Ishikawa (cell line): Measurements from ENCODE around the gene EHBP1L1.

Experiments
- CEBPB ChIP-seq: IDR thresholded peaks from 2 replicates; pipeline ENCODE4 v1.6.1; 2012
- CREB1 ChIP-seq: IDR thresholded peaks from 2 replicates; pipeline ENCODE4 v1.6.1; 2012; ENCODE audit warnings: low read depth
- EGR1 ChIP-seq: IDR thresholded peaks from 2 replicates; pipeline ENCODE4 v1.6.1; 2012
- EP300 ChIP-seq: IDR thresholded peaks from 2 replicates; pipeline ENCODE4 v1.6.1; 2012; ENCODE audit warnings: borderline replicate concordance
- FOXM1 ChIP-seq: IDR thresholded peaks from 2 replicates; pipeline ENCODE4 v1.6.1; 2012; ENCODE audit warnings: low read depth, borderline replicate concordance
- NFIC ChIP-seq: IDR thresholded peaks from 2 replicates; pipeline ENCODE4 v1.6.1; 2012
- RAD21 ChIP-seq: IDR thresholded peaks from 2 replicates; pipeline ENCODE4 v1.6.1; 2012; ENCODE audit warnings: low read depth
- TAF1 ChIP-seq: IDR thresholded peaks from 2 replicates; pipeline ENCODE4 v1.6.1; 2012; ENCODE audit warnings: low read depth, mild to moderate bottlenecking
- TCF12 ChIP-seq: IDR thresholded peaks from 2 replicates; pipeline ENCODE4 v1.6.1; 2012; ENCODE audit warnings: low read depth
- TEAD4 ChIP-seq: IDR thresholded peaks from 2 replicates; pipeline ENCODE4 v1.6.1; 2012
- YY1 ChIP-seq: IDR thresholded peaks from 2 replicates; pipeline ENCODE4 v1.6.1; 2012; ENCODE audit warnings: low read depth
- ZBTB7A ChIP-seq: IDR thresholded peaks from 2 replicates; pipeline ENCODE4 v1.6.1; 2012; ENCODE audit warnings: low read depth
- TF ChIP-seq, protein P1 (sequence below): IDR thresholded peaks from 2 replicates; pipeline ENCODE4 v1.6.1; 2012
- TF ChIP-seq, protein P2 (sequence below): IDR thresholded peaks from 2 replicates; pipeline ENCODE4 v1.6.1; 2012
- TF ChIP-seq, protein P3 (sequence below): IDR thresholded peaks from 2 replicates; pipeline ENCODE4 v1.6.1; 2012; ENCODE audit warnings: low read depth, mild to moderate bottlenecking

The EHBP1L1 gene

DNA sequence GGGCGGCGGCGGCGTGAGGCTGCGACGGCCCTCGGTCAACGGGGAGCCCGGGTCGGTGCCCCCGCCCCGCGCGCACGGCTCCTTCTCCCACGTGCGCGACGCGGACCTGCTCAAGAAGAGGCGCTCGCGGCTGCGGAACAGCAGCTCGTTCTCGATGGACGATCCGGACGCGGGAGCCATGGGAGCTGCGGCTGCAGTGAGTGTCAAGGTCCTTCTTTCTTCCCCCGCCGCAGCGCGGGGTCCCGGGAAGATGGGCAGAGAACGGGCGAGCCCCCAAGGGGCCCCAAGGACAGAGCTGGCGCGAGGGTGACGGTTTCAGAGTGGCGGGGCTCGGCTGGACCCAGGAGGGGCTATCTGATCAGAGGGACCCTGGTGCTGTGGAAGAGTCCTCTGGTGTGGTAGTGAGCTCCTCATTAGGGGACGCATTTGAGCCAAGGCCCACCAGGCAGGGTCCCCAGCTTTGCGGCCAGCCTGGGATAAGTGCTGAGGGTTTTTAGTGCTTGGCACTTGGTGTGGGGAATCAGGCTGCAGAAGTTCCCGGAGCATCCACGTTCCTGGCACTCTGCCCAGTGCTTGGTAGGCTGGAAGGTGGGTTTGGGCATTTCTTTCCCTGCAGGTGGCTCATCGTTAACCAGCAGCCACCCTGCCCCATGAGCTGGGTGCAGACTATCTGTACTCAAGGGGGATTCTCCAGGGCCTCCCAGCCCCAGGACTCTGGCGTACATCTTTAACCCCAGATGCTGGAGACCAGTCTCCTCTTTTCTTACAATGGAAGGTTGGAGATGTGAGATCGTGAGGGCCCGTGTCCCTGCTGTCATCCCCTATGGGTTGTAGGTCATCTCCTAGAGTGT is 9.8 kb downstream of the EHBP1L1 start:
- TF ChIP-seq TEAD4 (no peak), TCF12 (no peak), ZBTB7A (no peak)
- TF ChIP-seq, protein P1, sequence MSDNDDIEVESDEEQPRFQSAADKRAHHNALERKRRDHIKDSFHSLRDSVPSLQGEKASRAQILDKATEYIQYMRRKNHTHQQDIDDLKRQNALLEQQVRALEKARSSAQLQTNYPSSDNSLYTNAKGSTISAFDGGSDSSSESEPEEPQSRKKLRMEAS: no peak

DNA sequence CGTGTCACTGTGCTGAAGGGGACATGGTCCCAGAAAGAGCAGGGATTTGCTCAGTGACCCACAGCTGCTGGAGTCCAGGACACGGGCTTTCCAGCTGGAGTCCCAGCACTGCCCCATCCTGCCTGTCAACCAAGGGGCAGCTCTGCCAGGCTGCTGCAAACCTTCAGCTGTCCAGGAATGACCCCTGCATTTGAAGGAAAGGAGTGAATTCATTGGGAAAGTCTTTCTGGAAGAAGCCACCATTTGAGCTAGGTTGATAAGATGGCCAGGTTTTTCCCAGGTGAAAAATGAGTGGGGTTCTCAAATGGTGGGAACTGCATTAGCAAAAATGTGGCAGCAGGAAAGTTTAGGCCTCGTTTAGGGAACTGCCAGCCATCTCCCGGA is 10.4 kb downstream of the EHBP1L1 start:
- TF ChIP-seq, protein P2, sequence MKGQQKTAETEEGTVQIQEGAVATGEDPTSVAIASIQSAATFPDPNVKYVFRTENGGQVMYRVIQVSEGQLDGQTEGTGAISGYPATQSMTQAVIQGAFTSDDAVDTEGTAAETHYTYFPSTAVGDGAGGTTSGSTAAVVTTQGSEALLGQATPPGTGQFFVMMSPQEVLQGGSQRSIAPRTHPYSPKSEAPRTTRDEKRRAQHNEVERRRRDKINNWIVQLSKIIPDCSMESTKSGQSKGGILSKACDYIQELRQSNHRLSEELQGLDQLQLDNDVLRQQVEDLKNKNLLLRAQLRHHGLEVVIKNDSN: no peak
- TF ChIP-seq YY1 (no peak), NFIC (no peak), ZBTB7A (no peak), CEBPB (no peak), FOXM1 (no peak), TAF1 (no peak), EGR1 (no peak), TEAD4 (no peak)

DNA sequence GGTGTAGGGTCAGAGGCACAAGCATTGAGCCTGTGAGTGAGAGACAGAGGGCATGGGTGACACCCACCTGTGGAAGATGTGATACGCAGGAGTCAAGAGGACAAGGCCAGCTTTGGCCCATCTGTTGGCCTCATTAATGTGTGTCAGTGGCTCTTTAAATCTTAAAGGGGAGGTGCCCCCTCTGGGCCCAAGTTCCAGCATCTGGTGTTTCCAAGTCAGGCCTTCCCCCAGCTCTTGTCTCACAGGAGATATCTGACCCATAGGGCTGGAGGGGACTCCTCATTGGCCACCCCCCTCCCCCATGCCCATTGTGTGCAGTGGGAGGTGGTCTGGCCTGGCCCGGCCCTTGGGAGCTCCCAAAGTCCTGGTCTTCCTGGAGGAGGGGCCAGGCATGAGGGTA is 10.8 kb downstream of the EHBP1L1 start:
- TF ChIP-seq, protein P1: peak; percentile 43; the same call in 1 of the 2 replicates
- TF ChIP-seq, protein P3, sequence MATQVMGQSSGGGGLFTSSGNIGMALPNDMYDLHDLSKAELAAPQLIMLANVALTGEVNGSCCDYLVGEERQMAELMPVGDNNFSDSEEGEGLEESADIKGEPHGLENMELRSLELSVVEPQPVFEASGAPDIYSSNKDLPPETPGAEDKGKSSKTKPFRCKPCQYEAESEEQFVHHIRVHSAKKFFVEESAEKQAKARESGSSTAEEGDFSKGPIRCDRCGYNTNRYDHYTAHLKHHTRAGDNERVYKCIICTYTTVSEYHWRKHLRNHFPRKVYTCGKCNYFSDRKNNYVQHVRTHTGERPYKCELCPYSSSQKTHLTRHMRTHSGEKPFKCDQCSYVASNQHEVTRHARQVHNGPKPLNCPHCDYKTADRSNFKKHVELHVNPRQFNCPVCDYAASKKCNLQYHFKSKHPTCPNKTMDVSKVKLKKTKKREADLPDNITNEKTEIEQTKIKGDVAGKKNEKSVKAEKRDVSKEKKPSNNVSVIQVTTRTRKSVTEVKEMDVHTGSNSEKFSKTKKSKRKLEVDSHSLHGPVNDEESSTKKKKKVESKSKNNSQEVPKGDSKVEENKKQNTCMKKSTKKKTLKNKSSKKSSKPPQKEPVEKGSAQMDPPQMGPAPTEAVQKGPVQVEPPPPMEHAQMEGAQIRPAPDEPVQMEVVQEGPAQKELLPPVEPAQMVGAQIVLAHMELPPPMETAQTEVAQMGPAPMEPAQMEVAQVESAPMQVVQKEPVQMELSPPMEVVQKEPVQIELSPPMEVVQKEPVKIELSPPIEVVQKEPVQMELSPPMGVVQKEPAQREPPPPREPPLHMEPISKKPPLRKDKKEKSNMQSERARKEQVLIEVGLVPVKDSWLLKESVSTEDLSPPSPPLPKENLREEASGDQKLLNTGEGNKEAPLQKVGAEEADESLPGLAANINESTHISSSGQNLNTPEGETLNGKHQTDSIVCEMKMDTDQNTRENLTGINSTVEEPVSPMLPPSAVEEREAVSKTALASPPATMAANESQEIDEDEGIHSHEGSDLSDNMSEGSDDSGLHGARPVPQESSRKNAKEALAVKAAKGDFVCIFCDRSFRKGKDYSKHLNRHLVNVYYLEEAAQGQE: no peak

DNA sequence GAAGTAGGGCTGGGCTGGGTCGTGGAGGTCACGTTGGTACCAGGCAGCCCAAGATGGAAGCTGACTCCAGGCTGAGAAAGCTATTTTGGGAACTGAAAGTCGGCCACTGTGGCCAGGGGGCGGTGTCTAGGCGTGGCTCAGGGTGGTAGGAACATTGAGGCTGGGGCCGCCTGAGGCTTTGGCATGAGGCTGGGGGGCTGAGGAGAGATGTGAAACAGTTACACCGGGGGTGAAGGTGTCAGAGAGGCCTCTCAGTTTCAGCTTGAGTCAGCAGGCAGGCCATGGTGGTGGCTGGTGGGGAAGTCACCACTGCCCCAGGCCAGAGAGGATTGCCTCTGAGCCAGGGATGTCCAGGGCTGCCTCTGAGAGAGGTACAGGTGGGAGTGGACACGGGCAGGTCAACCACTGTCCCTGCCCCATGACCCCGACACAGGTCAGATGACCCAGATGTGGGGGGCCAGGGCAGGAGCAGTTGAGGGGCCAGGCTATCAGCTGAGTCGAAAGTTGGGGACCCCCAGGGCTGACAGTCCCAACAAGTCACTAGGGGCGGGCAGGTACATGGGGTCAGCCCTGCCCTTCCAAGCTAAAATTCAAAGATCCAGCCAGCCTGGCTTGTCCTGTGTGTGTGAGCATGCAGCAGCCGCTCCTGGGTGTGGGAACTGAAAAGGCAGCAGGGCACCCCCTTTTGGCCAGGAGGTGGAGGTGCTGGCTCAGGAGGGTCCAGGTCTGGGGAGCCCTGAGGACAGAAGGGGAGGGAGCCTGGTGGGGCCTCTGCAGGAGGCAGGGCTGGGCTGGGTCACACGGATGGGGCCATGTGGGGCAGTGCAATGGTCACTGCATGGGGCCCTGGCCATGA is 12.6 kb downstream of the EHBP1L1 start:
- TF ChIP-seq RAD21: peak; percentile 58
- no peak for TF ChIP-seq CREB1
- no peak for TF ChIP-seq CEBPB
- TF ChIP-seq, protein P2: no peak

DNA sequence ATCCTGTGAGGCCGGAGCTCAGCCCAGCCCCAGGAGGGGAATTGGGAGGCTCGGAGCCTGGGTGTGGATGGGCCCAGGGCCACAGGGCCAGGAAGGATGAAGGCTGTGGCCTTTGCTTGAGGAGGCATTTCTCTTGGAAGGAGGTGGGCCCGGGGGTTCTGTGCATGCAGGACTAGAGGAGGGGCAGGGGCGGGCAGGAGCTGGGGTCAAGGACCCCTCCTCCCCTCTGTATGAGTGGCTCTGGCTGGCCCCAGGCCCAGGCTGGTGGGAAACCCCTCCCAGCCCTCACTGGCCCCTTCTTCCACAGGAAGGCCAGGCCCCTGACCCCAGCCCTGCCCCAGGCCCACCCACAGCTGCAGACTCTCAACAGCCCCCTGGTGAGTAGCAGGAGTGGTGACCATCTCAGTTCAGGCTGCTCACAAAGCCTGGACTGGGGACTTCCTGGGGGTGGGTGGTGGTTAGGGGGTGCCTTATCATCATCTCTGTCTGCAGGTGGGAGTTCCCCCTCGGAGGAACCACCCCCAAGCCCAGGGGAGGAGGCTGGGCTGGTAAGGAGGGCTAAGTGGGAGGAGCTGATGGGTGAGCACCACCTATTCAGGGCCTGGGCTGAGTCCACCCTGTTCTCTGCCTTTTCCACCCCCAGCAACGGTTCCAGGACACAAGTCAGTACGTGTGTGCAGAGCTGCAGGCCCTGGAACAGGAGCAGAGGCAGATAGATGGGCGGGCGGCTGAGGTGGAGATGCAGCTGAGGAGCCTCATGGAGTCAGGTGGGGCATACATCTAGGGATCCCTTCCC is 13.8 kb downstream of the EHBP1L1 start:
- TF ChIP-seq, protein P3: no peak
- no peak for TF ChIP-seq EGR1
- TF ChIP-seq, protein P2: no peak
- TF ChIP-seq TEAD4: no peak
- TF ChIP-seq RAD21: no peak

DNA sequence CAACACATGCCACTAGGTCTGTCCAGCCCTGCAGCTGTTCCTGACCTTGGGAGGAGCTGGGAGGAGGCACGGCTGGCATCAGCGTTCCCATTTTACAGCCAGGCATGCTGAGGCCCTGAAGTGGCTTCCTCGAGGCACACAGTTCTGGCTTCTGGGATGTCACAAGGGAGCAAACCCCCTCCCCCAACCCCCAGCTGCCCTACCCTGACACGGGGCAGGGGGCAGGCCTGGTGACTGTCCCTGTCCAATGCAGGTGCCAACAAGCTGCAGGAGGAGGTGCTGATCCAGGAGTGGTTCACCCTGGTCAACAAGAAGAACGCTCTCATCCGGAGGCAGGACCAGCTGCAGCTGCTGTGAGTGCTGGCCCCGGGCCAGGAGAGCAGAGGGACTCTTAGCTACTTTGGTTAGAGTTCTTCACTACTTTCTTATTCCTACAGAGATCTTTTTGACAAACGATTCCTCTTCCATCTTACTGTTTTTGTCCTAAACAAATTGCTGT is 14.4 kb downstream of the EHBP1L1 start:
- TF ChIP-seq, protein P3: no peak
- TF ChIP-seq TCF12 (no peak), FOXM1 (no peak), YY1 (no peak), CREB1 (no peak), EP300 (no peak), CEBPB (no peak), TAF1 (no peak), RAD21 (no peak), TEAD4 (no peak)
- TF ChIP-seq, protein P1: no peak
- TF ChIP-seq, protein P2: no peak
